Ammon's horn (tissue), 1 donor: ENCODE data around the gene TP53AIP1.

ENCODE experiments used
- DNase-seq: peaks from one replicate; pipeline ENCODE4 v3.0.0-alpha.2; 2016; ENCODE audit warnings: low spot score

Gene TP53AIP1

DNA sequence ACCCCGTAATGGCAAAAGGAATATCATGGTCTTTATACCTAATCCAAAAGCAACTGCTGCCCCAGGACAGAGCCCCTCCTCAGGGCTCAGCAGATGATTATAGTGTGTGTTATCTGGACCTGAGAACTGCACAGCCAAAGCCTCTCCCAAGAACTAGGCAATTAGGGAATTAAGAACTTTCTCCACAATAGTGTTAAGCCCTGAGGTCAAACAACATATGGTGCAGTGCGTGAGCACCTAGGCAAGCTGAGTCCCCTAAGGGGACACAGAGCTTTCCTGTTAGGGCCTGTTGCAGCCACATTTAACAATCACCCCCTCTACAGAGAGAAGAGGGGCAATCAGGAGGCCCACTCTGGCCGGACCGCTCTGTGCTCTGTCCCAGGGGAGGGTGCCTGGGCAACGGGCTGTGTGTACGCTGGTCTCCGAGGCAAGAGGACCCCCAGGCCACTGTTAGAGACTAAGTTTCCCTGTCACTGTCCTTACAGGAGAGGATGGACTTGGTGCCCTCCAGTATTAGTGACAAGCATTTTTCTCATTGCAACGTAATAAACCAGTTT lies 52.9 kb downstream of the TP53AIP1 start:
- no peak for DNase-seq

DNA sequence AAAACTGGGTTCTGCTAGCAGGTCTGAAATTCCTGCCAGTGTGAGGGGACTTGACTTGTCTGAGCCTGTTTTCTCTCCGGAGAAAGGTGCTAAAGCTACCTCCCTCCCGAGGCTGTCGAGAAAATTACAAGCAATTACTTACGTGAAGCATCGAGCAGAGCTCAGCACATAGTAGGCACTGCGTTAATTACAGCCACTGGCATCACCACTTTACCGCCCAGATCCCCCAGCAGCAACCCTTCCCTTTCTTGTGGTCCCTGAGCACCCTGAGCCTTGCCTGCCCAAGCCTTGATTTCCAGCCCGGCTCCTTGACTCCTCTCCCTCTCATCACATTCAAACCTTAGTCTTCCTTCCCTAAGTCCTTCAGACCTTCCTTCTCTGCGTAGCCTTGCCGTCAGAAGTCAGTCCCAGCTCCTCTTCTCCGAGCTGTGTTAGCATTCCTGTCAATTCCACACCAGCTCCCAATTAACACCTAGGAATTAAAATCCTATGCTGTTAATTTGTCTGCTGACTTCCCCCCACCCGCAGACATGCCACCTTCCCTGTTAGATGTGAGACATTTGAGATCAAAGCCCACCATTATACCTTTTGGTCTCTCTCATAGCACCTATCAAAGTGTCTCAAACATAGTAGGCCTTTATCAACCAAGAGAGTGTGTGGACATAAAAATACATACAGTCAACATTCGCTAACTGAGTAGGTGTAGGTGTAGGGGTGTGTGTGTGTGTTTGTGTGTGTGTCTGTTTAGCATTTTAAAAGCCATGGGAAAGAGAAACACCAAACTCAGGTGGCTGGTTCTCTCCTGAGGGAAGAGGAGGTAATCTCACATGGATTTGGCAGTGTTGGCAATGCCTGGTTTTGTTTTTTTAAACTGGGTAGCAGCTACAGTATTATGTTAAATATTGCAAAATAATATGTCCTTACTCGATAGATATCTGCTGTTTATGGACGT lies 54.4 kb downstream of the TP53AIP1 start:
- no peak for DNase-seq

DNA sequence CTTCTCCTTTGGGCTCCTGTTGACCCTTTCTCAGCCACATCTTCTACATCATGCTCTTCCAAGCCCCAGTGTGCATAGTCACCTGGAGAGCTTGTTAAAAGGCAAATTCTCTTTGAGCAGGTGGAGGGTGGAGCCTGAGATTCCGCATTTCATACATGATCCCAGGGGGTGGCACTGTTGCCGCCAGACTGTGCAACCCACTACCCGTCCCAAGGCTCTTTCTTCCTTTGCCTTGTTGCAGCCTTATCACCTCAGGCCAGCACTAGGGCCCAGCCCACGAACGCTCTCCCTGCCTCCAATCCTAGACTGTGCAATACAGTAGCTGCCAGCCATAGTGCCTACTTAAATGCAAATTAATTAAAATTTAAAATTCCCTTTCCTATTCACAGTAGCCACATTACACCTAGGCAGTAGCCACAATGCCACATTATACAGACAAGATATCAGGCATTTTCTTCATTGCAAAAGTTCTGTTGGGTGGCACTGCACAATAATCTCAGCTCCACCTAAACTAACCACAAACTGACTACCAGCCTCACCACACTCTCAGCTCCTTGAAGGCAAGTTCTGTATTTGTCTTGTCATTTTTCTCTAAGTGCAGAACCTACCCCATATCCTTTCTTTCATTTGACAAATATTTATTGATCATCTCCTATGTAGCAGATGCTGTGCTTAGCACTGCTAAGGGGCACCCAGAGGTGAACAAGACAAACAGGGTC lies 56.1 kb downstream of the TP53AIP1 start:
- no peak for DNase-seq
